NOMO-1 (cell line): Measurements from ENCODE around the gene SLC22A7.
"Not testable (repeated sequence)": the region's sequence is repeated elsewhere in the genome, so short reads cannot be mapped to it uniquely, and the experiment has no call there.

Experiments used
- DNase-seq, 2 experiments: peaks; one replicate each; lab custom pipeline; 2025; ENCODE audit not compliant: unreplicated experiment in 2 of 2; lab: John Stamatoyannopoulos, UW

Gene SLC22A7

DNA sequence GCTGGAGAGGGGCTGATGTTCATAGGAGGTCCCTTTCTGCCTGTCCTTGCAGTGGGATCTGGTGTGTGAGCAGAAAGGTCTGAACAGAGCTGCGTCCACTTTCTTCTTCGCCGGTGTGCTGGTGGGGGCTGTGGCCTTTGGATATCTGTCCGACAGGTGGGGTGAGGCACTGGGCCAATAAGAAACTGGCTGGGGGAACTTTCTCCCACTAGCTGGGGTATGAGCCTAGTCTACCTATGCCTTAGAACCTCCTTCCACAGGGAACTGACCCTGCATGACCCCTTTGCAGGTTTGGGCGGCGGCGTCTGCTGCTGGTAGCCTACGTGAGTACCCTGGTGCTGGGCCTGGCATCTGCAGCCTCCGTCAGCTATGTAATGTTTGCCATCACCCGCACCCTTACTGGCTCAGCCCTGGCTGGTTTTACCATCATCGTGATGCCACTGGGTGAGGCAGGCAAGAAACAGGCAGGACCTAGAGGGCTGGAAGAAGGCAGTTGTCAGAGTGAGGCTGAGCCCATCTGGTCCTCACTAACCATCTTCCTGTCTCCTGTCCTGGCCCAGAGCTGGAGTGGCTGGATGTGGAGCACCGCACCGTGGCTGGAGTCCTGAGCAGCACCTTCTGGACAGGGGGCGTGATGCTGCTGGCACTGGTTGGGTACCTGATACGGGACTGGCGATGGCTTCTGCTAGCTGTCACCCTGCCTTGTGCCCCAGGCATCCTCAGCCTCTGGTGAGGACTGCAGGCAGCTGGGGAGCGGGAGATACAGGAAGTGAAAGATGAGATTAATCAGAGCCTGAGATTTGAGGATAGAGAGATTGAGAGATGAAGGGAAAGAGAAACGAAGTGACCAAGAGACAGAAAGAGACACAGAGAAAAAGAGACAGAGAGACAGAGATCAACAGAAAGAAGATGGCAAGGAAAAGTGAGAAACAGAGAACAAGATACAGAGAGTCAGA is 1.6 kb downstream of the SLC22A7 start:
- DNase-seq, result no peak

DNA sequence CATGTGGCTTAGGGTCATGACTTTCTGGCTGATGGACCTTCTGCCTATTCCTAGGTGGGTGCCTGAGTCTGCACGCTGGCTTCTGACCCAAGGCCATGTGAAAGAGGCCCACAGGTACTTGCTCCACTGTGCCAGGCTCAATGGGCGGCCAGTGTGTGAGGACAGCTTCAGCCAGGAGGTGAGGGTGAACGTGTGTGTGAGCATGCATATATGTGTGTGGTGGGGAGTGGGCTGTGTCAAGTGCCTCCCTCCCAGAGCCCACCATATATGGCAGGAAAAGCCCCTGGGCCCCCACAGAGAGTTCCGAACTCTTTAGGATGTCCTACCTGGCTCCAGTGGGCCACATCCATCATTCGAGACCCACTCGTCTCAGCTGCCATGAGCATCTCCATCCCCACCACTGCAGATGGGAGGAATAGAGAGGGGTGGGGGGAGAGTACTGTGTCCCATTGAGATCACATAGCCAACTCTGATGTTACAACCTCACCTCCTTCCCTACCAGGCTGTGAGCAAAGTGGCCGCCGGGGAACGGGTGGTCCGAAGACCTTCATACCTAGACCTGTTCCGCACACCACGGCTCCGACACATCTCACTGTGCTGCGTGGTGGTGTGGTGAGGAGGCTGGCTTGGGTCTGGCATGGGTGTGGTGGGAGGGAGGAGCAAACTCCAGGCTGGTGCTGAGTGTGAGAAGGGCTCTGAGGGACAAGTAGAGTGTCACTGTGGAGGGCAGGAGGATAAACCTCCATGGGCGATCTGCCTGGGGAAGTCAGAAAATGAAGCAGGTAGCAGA is 3.2 kb downstream of the SLC22A7 start:
- no peak for DNase-seq

DNA sequence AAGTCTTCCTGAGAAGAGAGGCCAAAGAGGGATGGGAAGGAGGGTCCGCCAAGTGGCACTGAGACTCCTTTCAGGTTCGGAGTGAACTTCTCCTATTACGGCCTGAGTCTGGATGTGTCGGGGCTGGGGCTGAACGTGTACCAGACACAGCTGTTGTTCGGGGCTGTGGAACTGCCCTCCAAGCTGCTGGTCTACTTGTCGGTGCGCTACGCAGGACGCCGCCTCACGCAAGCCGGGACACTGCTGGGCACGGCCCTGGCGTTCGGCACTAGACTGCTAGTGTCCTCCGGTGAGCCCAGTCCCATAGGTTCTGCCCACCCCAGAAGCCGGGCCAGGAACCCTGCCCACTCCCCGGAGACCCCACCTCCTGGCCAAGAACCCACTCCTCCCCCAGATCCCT is 4.1 kb downstream of the SLC22A7 start:
- no peak for DNase-seq

DNA sequence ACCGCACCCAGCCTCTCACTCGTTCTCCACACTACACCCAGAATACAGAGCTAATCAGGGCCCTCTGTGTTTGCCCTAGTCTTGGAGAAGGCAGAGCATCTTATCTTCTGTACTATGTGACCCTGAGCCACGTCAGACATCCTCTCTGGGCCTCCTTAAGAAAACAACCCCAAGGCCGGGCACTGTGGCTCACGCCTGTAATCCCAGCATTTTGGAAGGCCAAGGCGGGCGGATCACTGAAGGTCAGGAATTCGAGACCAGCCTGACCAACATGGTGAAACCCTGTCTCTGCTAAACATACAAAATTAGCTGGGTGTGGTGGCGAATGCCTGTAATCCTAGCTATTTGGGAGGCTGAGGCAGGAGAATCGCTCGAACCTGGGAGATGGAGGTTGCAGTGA is 4.9 kb downstream of the SLC22A7 start:
- not testable (repeated sequence) for DNase-seq

DNA sequence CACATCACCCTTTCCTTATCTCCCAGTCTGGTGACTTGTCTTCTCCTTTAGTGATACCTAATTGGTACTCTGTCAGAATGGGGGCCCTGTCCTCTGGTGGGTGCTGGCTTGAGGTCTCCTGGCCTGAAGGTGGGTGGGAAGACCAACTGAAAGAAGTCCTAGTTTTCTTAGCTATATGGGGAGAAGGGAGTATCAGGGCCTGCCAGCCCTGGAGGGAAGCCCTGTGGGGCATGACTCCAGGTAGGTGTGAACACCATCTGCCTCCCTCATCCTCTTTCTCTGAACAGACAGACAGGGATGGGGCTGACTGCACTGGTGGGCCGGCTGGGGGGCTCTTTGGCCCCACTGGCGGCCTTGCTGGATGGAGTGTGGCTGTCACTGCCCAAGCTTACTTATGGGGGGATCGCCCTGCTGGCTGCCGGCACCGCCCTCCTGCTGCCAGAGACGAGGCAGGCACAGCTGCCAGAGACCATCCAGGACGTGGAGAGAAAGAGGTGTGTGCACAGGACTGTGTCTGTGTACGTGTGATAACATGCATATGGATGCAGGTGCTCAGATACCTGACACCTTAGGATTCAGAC is 5.8 kb downstream of the SLC22A7 start:
- no peak for DNase-seq

DNA sequence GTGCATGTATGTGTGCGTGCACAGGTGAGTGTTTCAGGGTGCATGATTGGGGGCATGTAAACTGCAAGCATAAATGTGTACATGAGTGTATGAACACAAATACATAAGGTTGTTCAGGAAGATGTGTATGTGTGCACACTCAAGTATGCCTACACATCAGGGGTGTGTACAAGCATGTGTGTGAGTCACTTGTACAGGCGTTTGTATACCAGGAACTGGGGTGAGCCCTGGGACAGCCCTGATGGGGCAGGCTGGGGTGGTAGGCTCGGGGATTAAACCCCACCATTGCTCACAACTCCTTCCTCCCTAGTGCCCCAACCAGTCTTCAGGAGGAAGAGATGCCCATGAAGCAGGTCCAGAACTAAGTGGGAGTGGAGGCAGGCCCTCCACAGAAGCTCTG is 6.3 kb downstream of the SLC22A7 start:
- DNase-seq, result no peak

DNA sequence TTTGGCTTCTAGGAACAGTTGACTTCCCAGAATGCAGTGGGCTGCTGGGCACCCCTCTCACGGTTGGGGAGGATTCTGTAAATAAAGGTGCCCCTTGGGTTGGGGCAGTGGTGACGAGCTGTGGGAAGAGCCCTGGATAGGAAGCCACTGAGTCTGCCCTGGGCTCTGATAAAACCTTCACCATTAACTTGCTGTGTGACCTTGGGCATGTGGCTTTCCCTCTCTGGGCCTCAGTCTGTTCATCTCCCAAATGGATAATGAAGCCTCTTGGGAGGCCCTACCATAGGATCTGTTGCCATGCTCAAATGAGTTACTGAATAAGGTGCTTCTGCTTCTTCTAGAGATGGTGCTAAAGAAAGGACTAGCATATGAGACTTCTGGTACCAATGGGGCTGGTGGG is 6.8 kb downstream of the SLC22A7 start:
- no peak for DNase-seq

DNA sequence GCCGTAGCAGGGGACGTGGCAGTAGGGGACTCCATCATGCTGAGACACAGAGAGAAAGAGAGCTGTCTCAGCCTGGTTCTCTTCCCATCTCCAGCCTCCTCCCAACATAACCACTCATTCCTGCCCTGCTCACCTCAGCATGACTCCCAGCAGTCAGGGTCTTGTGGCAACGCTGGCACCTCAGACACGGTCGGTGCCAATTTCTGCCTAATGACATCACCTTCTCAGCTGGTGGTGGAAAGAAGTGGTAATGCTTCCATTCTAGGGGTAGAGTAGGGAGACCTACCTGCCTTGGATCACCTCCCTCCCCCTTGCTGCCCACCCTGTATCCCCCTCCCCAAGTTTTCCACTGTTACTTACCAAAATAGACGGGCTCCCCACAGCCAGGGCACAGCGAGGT is 8.0 kb downstream of the SLC22A7 start:
- DNase-seq, result no peak

DNA sequence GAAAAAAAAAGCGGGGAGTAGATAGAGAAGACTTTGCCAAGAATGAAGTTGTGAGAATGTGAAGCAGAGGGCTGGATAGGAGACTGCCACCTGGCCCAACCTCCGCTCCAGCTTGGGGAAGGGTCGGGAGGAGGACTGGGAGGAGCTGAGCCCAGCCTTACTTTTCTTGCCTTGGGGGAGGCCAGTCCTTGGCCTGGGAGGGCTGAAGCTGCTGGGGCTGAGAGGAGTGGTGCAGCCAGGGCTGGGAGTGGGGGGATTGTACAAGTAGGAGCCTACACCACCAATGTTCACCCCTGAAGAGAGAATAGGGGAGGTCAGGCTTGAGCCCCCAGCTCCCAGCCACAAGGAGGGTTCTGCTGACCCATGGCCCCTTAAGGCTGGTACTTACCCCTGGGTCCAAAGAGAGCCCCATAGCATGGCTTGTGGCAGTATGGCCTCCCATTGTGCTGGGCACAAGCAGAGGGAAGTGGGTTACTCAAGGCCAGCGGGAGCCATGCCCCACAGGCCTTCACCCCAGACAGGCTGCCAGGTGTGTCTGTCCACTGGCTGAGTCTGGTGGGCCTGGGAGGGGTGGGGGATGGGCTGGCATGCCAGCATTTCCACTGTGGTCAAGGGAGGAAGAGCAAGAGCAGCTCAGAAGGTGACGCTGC is 9.5 kb downstream of the SLC22A7 start:
- DNase-seq, result no peak

DNA sequence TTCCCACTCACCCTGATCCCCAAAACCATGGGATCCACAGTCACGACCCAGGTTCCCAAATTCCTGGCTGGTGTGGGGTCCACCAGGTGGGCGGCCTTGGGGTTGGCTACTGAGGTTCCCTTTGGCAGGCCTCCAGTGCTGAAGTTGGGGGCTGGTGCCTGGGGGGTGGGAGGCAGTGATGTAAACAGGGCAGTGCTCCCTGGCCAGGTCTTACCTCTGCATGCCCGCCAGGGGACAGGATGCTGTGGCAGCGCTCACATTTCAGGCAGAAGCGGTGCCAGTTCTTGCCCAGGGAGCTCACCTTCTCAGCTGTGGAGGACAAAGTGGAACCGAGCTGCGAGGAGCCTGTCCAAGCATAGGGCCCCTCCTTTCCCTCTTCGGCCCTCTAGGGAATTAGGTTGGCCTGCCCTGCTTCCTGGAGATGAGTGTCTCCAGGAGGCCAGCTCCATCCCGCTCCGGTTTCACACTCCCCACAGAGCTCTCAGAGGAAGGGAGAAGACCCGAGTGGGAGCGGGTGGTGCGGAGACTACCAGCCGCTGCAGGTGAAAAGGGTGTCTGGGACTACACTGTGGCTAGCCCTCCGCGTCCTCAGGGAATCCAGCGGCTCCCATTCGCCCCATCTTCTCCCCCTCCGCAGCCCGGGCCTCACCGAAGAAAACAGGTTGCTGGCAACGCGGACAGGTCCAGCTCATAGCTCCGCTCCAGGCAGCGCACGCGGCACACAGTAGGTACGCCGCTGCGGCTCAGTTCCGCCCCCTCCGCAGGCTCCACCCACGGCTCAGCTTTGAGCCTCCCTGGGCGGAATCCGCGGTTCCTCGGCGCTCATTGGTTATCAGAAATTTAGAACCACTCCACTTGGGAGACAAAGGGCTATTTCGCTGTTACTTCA is 10.3 kb downstream of the SLC22A7 start, which contains the start of gene CRIP3:
CRIP3 (minus strand) TSS at position 726 of the 889 bp plus-strand sequence; CDS start at position 692, 34 bp downstream.
- no peak for DNase-seq

DNA sequence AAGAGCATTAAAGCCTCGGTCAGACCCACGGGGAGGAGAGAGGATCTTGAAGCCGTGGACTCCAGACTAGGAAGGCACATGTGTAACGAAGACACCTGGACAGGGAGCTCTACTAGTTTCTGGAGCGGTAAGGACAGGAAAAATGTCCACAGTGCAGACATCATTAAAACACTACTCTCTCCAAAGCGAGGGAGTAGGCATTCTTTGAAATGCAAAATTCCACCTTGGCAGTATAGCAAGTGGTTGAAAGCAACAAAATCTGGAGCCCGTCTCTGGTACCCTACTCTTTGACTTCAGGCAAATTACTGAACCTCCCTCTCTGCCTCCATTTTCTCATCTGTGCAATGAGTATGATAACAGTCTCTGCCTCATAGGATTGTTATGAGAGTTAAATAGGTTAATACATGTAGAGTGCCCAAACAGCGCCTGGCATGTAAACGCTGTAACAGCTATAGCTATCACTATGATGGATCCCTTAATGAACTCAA is 11.0 kb downstream of the SLC22A7 start:
- no peak for DNase-seq

DNA sequence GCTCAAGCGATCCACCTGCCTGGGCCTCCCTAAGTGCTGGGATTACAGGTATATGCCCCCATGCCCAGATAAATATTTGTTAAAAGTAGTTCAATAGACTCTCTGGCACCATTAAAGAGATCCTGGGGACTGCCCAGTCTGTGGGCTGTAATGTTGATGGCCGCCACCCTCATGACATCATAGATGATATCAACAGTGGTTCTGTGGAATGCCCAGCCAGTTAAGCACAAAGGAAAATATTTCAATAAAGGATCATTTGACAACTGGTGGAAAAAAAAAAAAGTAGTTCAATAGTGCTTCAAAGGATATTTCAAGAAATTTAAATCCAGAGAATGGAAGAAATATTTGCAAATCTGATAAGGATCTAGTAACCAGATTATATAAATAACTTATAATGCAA is 12.1 kb downstream of the SLC22A7 start:
- DNase-seq, result no peak

DNA sequence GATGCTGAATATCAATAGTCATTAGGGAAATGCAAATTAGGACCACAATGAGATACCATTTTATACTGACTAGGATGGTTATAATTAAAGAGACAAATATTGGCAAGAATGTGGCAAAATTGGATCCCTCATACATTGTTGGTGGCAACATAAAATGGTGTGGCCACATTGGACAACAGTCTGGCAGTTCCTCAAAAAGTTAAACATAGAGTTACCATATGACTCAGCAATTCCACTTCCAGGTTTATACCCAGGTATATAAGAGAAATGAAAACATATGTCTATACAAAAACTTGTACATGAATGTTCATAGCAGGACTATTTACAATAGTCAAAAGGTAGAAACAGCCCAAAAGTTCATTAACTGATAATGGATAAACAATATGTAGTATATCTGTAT is 12.6 kb downstream of the SLC22A7 start:
- peak; percentile 44 to 87 for DNase-seq

DNA sequence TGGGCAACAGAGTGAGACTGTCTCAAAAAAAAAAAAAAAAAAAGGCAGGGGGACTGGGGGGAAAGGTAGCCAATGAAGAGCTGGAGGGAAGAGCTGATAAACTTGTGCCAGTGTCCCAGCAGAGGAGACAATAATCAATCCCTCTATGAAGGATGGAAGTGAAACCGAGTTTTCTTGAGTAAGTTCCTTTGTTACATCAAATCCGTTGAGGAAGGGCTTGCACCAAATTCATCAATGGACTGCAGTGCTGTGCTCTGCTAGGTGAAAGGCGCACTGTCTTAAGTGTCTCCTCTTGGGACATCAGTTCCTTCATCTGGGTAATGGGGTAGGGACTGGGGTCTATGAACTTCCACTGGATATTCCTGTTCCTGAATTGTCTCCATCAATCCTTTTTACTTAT is 13.6 kb downstream of the SLC22A7 start:
- DNase-seq, result peak; percentile 22 to 89

DNA sequence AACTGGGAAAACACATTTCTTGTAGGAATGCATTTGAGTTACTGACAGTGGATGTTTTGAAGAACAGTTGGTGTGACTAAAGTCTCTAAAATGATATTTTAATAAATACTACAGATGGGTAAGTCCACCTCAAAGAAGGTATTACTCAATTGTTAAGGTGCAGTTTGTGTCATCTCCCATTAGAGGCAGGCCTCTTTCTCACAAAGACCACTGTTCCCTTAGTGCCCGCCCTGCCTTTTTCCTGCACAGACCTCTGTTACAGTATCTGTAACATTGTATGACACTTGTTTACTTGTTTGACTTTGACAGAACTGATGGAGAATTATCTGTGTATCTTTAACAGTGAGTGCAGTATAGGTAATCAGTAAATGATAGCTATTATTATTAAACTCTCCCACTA is 15.8 kb downstream of the SLC22A7 start:
- no peak for DNase-seq

DNA sequence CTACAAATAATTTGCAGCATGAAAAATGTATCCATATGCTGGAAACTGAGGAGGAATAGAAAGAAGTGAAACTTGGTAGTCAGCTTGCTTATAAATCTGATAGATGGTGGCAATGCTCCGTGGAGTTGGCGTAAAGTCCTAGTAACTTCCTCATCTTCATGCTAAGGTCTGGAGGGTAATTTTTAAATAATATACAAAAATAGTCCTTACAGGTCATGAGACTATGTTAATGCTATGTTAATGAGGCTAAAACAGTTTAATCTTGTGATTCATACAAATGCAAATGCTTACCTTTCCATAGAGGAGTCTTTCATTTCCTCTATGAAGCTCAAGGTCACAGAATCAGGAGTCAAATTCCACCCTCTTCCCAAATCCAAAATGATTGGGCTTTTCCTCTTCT is 20.0 kb downstream of the SLC22A7 start:
- DNase-seq, result peak; percentile 34 to 76

DNA sequence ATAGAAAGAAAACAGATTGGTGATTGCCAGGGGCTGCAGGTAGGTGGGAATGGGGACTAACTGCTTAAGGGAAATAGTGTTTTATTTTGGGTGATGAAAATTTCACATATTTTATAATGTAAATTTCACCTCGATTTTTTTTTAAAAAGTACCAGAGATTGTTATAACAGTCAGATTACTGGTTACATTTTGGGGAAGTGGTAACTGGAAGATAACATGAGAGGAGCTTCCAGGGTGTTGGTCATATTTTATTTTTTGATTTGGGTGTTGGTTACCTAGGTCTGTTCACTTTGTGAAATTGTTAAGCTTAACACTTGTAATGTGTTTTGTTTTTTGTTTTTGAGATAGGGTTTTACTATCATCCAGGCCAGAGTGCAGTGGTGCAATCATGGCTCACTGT is 27.8 kb downstream of the SLC22A7 start:
- DNase-seq, result no peak

DNA sequence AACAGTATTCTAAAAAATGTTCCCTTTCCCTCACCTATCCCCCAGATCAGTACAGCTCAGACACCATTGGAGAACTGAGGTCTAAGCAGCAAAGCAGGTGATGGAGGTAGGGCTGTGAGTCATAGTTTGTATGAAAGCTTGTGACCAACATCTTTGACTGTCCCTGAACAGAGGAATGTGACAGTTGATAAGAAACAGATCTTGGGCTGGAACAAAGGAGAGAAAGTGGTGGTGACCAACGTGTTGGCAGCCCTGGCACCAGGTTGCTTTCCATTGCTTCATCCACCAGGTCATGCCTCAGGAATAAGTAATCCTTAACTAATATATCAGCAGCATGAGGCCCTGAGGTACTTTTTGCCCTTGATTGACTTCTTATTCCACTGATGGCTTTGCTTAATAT is 30.5 kb downstream of the SLC22A7 start:
- no peak for DNase-seq

DNA sequence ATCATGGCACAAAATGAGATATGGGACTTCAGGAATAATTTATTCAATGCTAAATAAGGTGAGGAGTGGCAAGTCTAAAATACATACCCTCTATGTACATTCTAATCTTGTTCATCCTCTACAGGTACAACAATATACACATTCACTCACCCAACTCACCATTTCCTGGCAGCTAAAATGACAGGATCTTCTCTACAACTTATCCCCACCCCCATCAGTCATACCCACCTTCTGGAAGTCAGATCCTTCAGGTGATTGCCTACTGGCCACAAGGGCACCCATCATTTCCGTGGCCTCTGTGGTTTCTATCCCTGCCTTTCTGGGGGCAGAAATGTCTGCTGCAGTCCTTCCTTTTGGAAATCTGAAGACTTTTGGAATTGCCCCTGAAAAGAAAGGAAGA is 33.4 kb downstream of the SLC22A7 start:
- DNase-seq, result no peak

DNA sequence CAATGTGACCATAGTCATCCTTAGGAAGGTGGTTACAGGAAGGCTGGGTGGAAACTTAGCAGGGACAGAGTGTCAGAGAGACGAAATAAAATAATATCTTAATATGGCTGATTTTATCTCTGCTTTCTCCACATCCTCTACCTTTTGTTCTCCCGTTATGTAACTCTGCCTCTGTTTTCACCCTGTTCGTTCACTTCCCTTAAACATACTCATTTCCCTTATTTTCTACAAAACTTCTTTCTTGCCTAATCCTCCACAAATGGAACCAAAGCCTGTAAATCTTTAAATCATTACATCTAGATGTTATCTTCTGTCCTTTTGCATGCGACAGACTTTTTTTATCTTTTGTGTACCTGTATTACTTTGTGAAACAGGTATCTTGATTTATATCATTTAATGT is 33.8 kb downstream of the SLC22A7 start:
- DNase-seq, result peak; percentile 54 to 92
